ENCODE measurements around the gene PTGR1. TPM values are rescaled to one million over a fixed set of nuclear protein-coding genes. Genes with fewer than 3 reads are reported as not detected.
"Not testable (repeated sequence)": the region's sequence is repeated elsewhere in the genome, so short reads cannot be mapped to it uniquely, and the experiment has no call there.

PTGR1 gene
- total and polyA plus RNA-seq, 2 donors from 2014 or later: 75.1 to 285 TPM

GRCh38 chr9:111582888-111583287 lies 16.6 kb downstream of the PTGR1 start:
- FAIRE-seq (no peak), DNase-seq (no peak)
- Histone ChIP-seq H3K27me3 (ENCODE audit: control insufficient read depth, insufficient read depth, low read length) (no peaks in the 10 kb centered on the region), H3K4me1 (ENCODE audit: control insufficient read depth in 2 of 3, insufficient read depth in 2 of 3, low read depth in 1 of 3, low read length in 3 of 3) (no peaks in the 10 kb centered on the region), H3K4me3 (ENCODE audit: low read length in 3 of 3) (no peak overlapping the region), H3K9ac (ENCODE audit: low read length in 3 of 3) (no peak overlapping the region), H3K9me3 (ENCODE audit: control insufficient read depth in 2 of 3, insufficient read depth in 1 of 3, low read length in 3 of 3) (no peaks in the 10 kb centered on the region), H3K36me3 (ENCODE audit: control insufficient read depth in 2 of 3, insufficient read depth in 3 of 3, low read length in 3 of 3) (peaks cover 14 to 70% (median 51%) of the 10 kb centered on the region in 3 donors), H3K27ac (ENCODE audit: low read depth in 2 of 2, low read length in 2 of 2) (no peak overlapping the region)
- intact Hi-C loops (cut with DNase I): no loop called here
- TF ChIP-seq, protein P1, sequence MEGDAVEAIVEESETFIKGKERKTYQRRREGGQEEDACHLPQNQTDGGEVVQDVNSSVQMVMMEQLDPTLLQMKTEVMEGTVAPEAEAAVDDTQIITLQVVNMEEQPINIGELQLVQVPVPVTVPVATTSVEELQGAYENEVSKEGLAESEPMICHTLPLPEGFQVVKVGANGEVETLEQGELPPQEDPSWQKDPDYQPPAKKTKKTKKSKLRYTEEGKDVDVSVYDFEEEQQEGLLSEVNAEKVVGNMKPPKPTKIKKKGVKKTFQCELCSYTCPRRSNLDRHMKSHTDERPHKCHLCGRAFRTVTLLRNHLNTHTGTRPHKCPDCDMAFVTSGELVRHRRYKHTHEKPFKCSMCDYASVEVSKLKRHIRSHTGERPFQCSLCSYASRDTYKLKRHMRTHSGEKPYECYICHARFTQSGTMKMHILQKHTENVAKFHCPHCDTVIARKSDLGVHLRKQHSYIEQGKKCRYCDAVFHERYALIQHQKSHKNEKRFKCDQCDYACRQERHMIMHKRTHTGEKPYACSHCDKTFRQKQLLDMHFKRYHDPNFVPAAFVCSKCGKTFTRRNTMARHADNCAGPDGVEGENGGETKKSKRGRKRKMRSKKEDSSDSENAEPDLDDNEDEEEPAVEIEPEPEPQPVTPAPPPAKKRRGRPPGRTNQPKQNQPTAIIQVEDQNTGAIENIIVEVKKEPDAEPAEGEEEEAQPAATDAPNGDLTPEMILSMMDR (IDR thresholded peaks at IDR 0.05; ENCODE audit: borderline replicate concordance, extremely low read depth, insufficient read depth): no peak

- no peak overlapping the region for H3K9ac ChIP-seq (ENCODE audit: low read length in 3 of 3)
- H3K27me3 ChIP-seq (ENCODE audit: control insufficient read depth, insufficient read depth, low read length): no peaks in the 10 kb centered on the region
- TF ChIP-seq, protein P1 (IDR thresholded peaks at IDR 0.05; ENCODE audit: borderline replicate concordance, extremely low read depth, insufficient read depth): no peak
- intact Hi-C loops (cut with DNase I): no loop called here
- H3K27ac ChIP-seq (ENCODE audit: low read depth in 2 of 2, low read length in 2 of 2): no peak overlapping the region
- peak in 1 of 5 donors; percentile 19 for DNase-seq
- no peaks in the 10 kb centered on the region for H3K4me1 ChIP-seq (ENCODE audit: control insufficient read depth in 2 of 3, insufficient read depth in 2 of 3, low read depth in 1 of 3, low read length in 3 of 3)
- H3K4me3 ChIP-seq (ENCODE audit: low read length in 3 of 3): no peak overlapping the region
- peaks cover 0 to 5% (median 0%) of the 10 kb centered on the region in 3 donors for H3K9me3 ChIP-seq (ENCODE audit: control insufficient read depth in 2 of 3, insufficient read depth in 1 of 3, low read length in 3 of 3)
- H3K36me3 ChIP-seq (ENCODE audit: control insufficient read depth in 2 of 3, insufficient read depth in 3 of 3, low read length in 3 of 3): peaks cover 27 to 71% (median 48%) of the 10 kb centered on the region in 3 donors
- no peak for FAIRE-seq
These were observed 26.4 kb downstream of the PTGR1 start for GRCh38 chr9:111572950-111573604.

DNA sequence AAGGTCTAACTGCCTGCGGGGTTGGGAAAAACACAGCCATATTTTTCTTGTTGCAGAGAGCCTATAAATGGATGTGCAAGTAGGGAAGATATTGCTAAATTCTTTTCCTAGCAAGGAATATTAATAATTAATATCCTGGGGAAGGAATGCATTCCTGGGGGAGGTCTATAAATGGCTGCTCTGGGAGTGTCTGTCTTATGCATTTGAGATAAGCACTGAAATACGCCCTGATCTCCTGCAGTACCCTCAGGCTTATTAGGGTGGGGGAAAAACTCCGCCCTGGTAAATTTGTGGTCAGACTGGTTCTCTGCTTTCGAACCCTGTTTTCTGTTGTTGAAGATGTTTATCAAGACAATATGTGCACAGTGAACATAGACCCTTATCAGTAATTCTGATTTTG lies 31.3 kb downstream of the PTGR1 start:
- DNase-seq; H3K4me1 ChIP-seq (ENCODE audit: control insufficient read depth in 2 of 3, insufficient read depth in 2 of 3, low read depth in 1 of 3, low read length in 3 of 3); intact Hi-C loops (cut with DNase I); H3K4me3 ChIP-seq (ENCODE audit: low read length in 3 of 3); FAIRE-seq; H3K27ac ChIP-seq (ENCODE audit: low read depth in 2 of 2, low read length in 2 of 2); H3K27me3 ChIP-seq (ENCODE audit: control insufficient read depth, insufficient read depth, low read length); H3K9ac ChIP-seq (ENCODE audit: low read length in 3 of 3); H3K9me3 ChIP-seq (ENCODE audit: control insufficient read depth in 2 of 3, insufficient read depth in 1 of 3, low read length in 3 of 3): not testable (repeated sequence)
- H3K36me3 ChIP-seq (ENCODE audit: control insufficient read depth in 2 of 3, insufficient read depth in 3 of 3, low read length in 3 of 3): peaks cover 25 to 71% (median 44%) of the 10 kb centered on the region in 3 donors

GRCh38 chr9:111566234-111566633 lies 33.2 kb downstream of the PTGR1 start:
- intact Hi-C loops (cut with DNase I): no loop called here
- no peak overlapping the region for H3K27ac ChIP-seq (ENCODE audit: low read depth in 2 of 2, low read length in 2 of 2)
- peaks cover 20 to 62% (median 34%) of the 10 kb centered on the region in 3 donors for H3K36me3 ChIP-seq (ENCODE audit: control insufficient read depth in 2 of 3, insufficient read depth in 3 of 3, low read length in 3 of 3)
- FAIRE-seq (no peak), DNase-seq (no peak)
- H3K27me3 ChIP-seq (ENCODE audit: control insufficient read depth, insufficient read depth, low read length): no peaks in the 10 kb centered on the region
- H3K4me3 ChIP-seq (ENCODE audit: low read length in 3 of 3): no peak overlapping the region
- H3K9me3 ChIP-seq (ENCODE audit: control insufficient read depth in 2 of 3, insufficient read depth in 1 of 3, low read length in 3 of 3): peaks cover 0 to 5% (median 0%) of the 10 kb centered on the region in 3 donors
- no peak overlapping the region for H3K9ac ChIP-seq (ENCODE audit: low read length in 3 of 3)
- TF ChIP-seq, protein P1 (IDR thresholded peaks at IDR 0.05; ENCODE audit: borderline replicate concordance, extremely low read depth, insufficient read depth): no peak
- no peaks in the 10 kb centered on the region for H3K4me1 ChIP-seq (ENCODE audit: control insufficient read depth in 2 of 3, insufficient read depth in 2 of 3, low read depth in 1 of 3, low read length in 3 of 3)
